Measurements from ENCODE around the gene ATG3.
A peak's percentile ranks its signal among the peaks of the same experiment; 100 is the strongest.

The ATG3 gene

GRCh38 chr3:112560721-112561483 lies 860 bp downstream of the ATG3 start:
- H3K4me3 ChIP-seq (ENCODE audit: low read length, poor library complexity, severe bottlenecking): peak overlapping the region; percentile 79
- no peak for TF ChIP-seq EZH2phosphoT487 (IDR thresholded peaks at IDR 0.05; ENCODE audit: borderline replicate concordance)
- no peak for TF ChIP-seq CTCF (conservative IDR thresholded peaks at IDR 0.05; ENCODE audit: low read length)
- no peaks in the 10 kb centered on the region for H3F3A ChIP-seq (ENCODE audit: low read depth)
- peaks cover 39% of the 10 kb centered on the region for H3K4me1 ChIP-seq (ENCODE audit: insufficient read depth, low read length, poor library complexity, severe bottlenecking)
- H3K9me3 ChIP-seq (ENCODE audit: insufficient read depth, low read depth, low read length): no peaks in the 10 kb centered on the region
- H4K20me1 ChIP-seq (ENCODE audit: insufficient read depth, low read length, poor library complexity, severe bottlenecking): peaks cover 36% of the 10 kb centered on the region
- H2AFZ ChIP-seq (ENCODE audit: low read length): peak overlapping the region; percentile 86
- H3K9me2 ChIP-seq (replicated peaks; ENCODE audit: low read depth, low read length): no peaks in the 10 kb centered on the region
- H3K36me3 ChIP-seq (ENCODE audit: insufficient read depth, low read length): peaks cover 6% of the 10 kb centered on the region; the same call in 1 of the 2 replicates
- peak overlapping the region; percentile 83 for H3K9ac ChIP-seq (ENCODE audit: low read depth, low read length, poor library complexity, severe bottlenecking)
- H3K79me2 ChIP-seq (ENCODE audit: insufficient read depth, low read length): peaks cover 62% of the 10 kb centered on the region
- no peaks in the 10 kb centered on the region for H3K27me3 ChIP-seq (ENCODE audit: insufficient read depth, low read length, poor library complexity, severe bottlenecking)
- H3K4me2 ChIP-seq (ENCODE audit: low read depth, low read length, poor library complexity, severe bottlenecking): peak overlapping the region; percentile 93

GRCh38 chr3:112560307-112560706 lies 1.5 kb downstream of the ATG3 start:
- TF ChIP-seq EZH2phosphoT487 (IDR thresholded peaks at IDR 0.05; ENCODE audit: borderline replicate concordance): no peak
- TF ChIP-seq CTCF (conservative IDR thresholded peaks at IDR 0.05; ENCODE audit: low read length): no peak
- Histone ChIP-seq H3K36me3 (ENCODE audit: insufficient read depth, low read length) (peaks cover 6% of the 10 kb centered on the region; the same call in 1 of the 2 replicates), H3K9me3 (ENCODE audit: insufficient read depth, low read depth, low read length) (no peaks in the 10 kb centered on the region), H2AFZ (ENCODE audit: low read length) (no peak overlapping the region), H3K79me2 (ENCODE audit: insufficient read depth, low read length) (peaks cover 67% of the 10 kb centered on the region), H3K9me2 (replicated peaks; ENCODE audit: low read depth, low read length) (no peaks in the 10 kb centered on the region), H3K4me2 (ENCODE audit: low read depth, low read length, poor library complexity, severe bottlenecking) (peak overlapping the region; percentile 93), H3K27me3 (ENCODE audit: insufficient read depth, low read length, poor library complexity, severe bottlenecking) (no peaks in the 10 kb centered on the region), H4K20me1 (ENCODE audit: insufficient read depth, low read length, poor library complexity, severe bottlenecking) (peaks cover 40% of the 10 kb centered on the region), H3F3A (ENCODE audit: low read depth) (no peaks in the 10 kb centered on the region), H3K9ac (ENCODE audit: low read depth, low read length, poor library complexity, severe bottlenecking) (peak overlapping the region; percentile 83), H3K4me3 (ENCODE audit: low read length, poor library complexity, severe bottlenecking) (peak overlapping the region; percentile 79), H3K4me1 (ENCODE audit: insufficient read depth, low read length, poor library complexity, severe bottlenecking) (peaks cover 45% of the 10 kb centered on the region)

- Histone ChIP-seq H3K36me3 (ENCODE audit: insufficient read depth, low read length) (peaks cover 8% of the 10 kb centered on the region; the same call in 1 of the 2 replicates), H3K79me2 (ENCODE audit: insufficient read depth, low read length) (peaks cover 82% of the 10 kb centered on the region), H4K20me1 (ENCODE audit: insufficient read depth, low read length, poor library complexity, severe bottlenecking) (peaks cover 42% of the 10 kb centered on the region), H3K9me2 (replicated peaks; ENCODE audit: low read depth, low read length) (no peaks in the 10 kb centered on the region), H3K9ac (ENCODE audit: low read depth, low read length, poor library complexity, severe bottlenecking) (no peak overlapping the region), H3K27me3 (ENCODE audit: insufficient read depth, low read length, poor library complexity, severe bottlenecking) (no peaks in the 10 kb centered on the region), H3K4me3 (ENCODE audit: low read length, poor library complexity, severe bottlenecking) (peak overlapping the region; percentile 79), H3K4me1 (ENCODE audit: insufficient read depth, low read length, poor library complexity, severe bottlenecking) (peaks cover 40% of the 10 kb centered on the region), H3K9me3 (ENCODE audit: insufficient read depth, low read depth, low read length) (no peaks in the 10 kb centered on the region), H2AFZ (ENCODE audit: low read length) (no peak overlapping the region), H3K4me2 (ENCODE audit: low read depth, low read length, poor library complexity, severe bottlenecking) (peak overlapping the region; percentile 93), H3F3A (ENCODE audit: low read depth) (no peaks in the 10 kb centered on the region)
- TF ChIP-seq EZH2phosphoT487 (IDR thresholded peaks at IDR 0.05; ENCODE audit: borderline replicate concordance): no peak
- TF ChIP-seq CTCF (conservative IDR thresholded peaks at IDR 0.05; ENCODE audit: low read length): no peak
Measured at GRCh38 chr3:112557976-112558375, 3.8 kb downstream of the ATG3 start.

All from Loucy (cell line).